Osteoblast (primary cell): ENCODE data around the gene FBLN7. TPM values are rescaled to one million over a fixed set of nuclear protein-coding genes. Genes with fewer than 3 reads are reported as not detected.
A peak's percentile ranks its signal among the peaks of the same experiment; 100 is the strongest.

Experiments used
- DNase-seq: peaks from one replicate; pipeline ENCODE4 v3.0.0; 2011; ENCODE audit warnings: low spot score, mixed read lengths; ENCODE audit not compliant: insufficient read length; ENCODE audit errors: missing footprints
- H2AFZ ChIP-seq: 2 replicates; pipeline ENCODE4 v1.6.0; 2011; ENCODE audit warnings: mild to moderate bottlenecking, low read length
- H3K27ac ChIP-seq: 2 replicates; pipeline ENCODE4 v1.5.1; 2011; ENCODE audit warnings: mild to moderate bottlenecking, low read depth, low read length, moderate library complexity
- H3K27me3 ChIP-seq: 2 replicates; pipeline ENCODE4 v1.6.0; 2012; ENCODE audit warnings: mild to moderate bottlenecking, control low read depth, inconsistent platforms, low read length, moderate library complexity; ENCODE audit not compliant: insufficient read depth
- H3K36me3 ChIP-seq: 2 replicates; pipeline ENCODE4 v1.5.1; 2011; ENCODE audit warnings: mild to moderate bottlenecking, low read length, control low read depth, moderate library complexity; ENCODE audit not compliant: insufficient read depth
- H3K4me1 ChIP-seq: 2 replicates; pipeline ENCODE4 v1.5.1; 2011; ENCODE audit warnings: mild to moderate bottlenecking, low read length, control low read depth, moderate library complexity; ENCODE audit not compliant: insufficient read depth
- H3K4me2 ChIP-seq: 2 replicates; pipeline ENCODE4 v1.6.0; 2011; ENCODE audit warnings: mild to moderate bottlenecking, low read length; ENCODE audit not compliant: insufficient read depth
- H3K4me3 ChIP-seq: fragments of 200-600 bp; sonication (generic); 3 replicates; pipeline ENCODE4 v1.5.1; 2012; ENCODE audit warnings: mild to moderate bottlenecking, low read length, inconsistent platforms; ENCODE audit not compliant: insufficient read depth
- H3K79me2 ChIP-seq: 2 replicates; pipeline ENCODE4 v1.6.0; 2012; ENCODE audit warnings: mild to moderate bottlenecking, low read length, control low read depth, inconsistent platforms; ENCODE audit not compliant: insufficient read depth
- H3K9me3 ChIP-seq: 2 replicates; pipeline ENCODE4 v1.5.1; 2011; ENCODE audit warnings: low read depth, low read length, control low read depth
- H4K20me1 ChIP-seq: 2 replicates; pipeline ENCODE4 v1.6.0; 2012; ENCODE audit warnings: mild to moderate bottlenecking, low read length, control low read depth; ENCODE audit not compliant: insufficient read depth
- CTCF ChIP-seq: IDR thresholded peaks from 2 replicates; pipeline ENCODE4 v1.5.1; 2011; ENCODE audit warnings: mild to moderate bottlenecking, low read depth, low read length, moderate library complexity; ENCODE audit errors: extremely low read depth
- total RNA-seq: library from RNA; depleted of rRNA; stranded (reverse); fragments of >200 nt; gene quantifications from 2 replicates; pipeline ENCODE4 v1.2.3, GENCODE V29; 2012

FBLN7 gene
- total RNA-seq, 1 donor: 5.8 TPM

- Histone ChIP-seq H4K20me1 (no peaks in the 10 kb centered on the region), H3K4me2 (no peak overlapping the region), H3K36me3 (no peaks in the 10 kb centered on the region), H3K9me3 (no peaks in the 10 kb centered on the region), H3K27ac (peak overlapping the region; percentile 98), H3K4me3 (no peak overlapping the region), H3K79me2 (peaks cover 3% of the 10 kb centered on the region), H3K4me1 (peaks cover 72% of the 10 kb centered on the region), H2AFZ (no peak overlapping the region), H3K27me3 (no peaks in the 10 kb centered on the region)
- DNase-seq: no peak
- TF ChIP-seq CTCF: no peak
Measured at GRCh38 chr2:112151701-112152440, 13.7 kb downstream of the FBLN7 start.

- H3K27ac ChIP-seq: peak overlapping the region; percentile 98
- H3K4me1 ChIP-seq: peaks cover 77% of the 10 kb centered on the region
Measured at GRCh38 chr2:112152476-112153178, 14.4 kb downstream of the FBLN7 start.

GRCh38 chr2:112153179-112153490, 14.9 kb downstream of the FBLN7 start:
- H2AFZ ChIP-seq: no peak overlapping the region
- H3K4me1 ChIP-seq: peaks cover 73% of the 10 kb centered on the region
- no peaks in the 10 kb centered on the region for H3K9me3 ChIP-seq
- H3K36me3 ChIP-seq: no peaks in the 10 kb centered on the region
- H3K79me2 ChIP-seq: peaks cover 3% of the 10 kb centered on the region
- no peaks in the 10 kb centered on the region for H4K20me1 ChIP-seq
- peak overlapping the region; percentile 98 for H3K27ac ChIP-seq
- TF ChIP-seq CTCF: no peak
- H3K27me3 ChIP-seq: no peaks in the 10 kb centered on the region
- DNase-seq: peak; percentile 95
- H3K4me2 ChIP-seq: peak overlapping the region; percentile 14
- H3K4me3 ChIP-seq: no peak overlapping the region

More at GRCh38 chr2:112152476-112153178, 14.4 kb downstream of the FBLN7 start:
- H3K27me3 ChIP-seq: no peaks in the 10 kb centered on the region
- TF ChIP-seq CTCF: no peak
- peaks cover 3% of the 10 kb centered on the region for H3K79me2 ChIP-seq
- H3K9me3 ChIP-seq: no peaks in the 10 kb centered on the region
- H4K20me1 ChIP-seq: no peaks in the 10 kb centered on the region
- H2AFZ ChIP-seq: no peak overlapping the region
- no peak overlapping the region for H3K4me3 ChIP-seq
- H3K36me3 ChIP-seq: no peaks in the 10 kb centered on the region
- no peak for DNase-seq
- H3K4me2 ChIP-seq: peak overlapping the region; percentile 14

GRCh38 chr2:112153501-112153900, 15.3 kb downstream of the FBLN7 start:
- no peak overlapping the region for H3K4me2 ChIP-seq
- H3K4me1 ChIP-seq: peaks cover 69% of the 10 kb centered on the region
- H3K4me3 ChIP-seq: no peak overlapping the region
- peak overlapping the region; percentile 98 for H3K27ac ChIP-seq
- no peaks in the 10 kb centered on the region for H3K9me3 ChIP-seq
- H3K36me3 ChIP-seq: no peaks in the 10 kb centered on the region
- H3K27me3 ChIP-seq: no peaks in the 10 kb centered on the region
- no peaks in the 10 kb centered on the region for H4K20me1 ChIP-seq
- no peak overlapping the region for H2AFZ ChIP-seq
- H3K79me2 ChIP-seq: peaks cover 3% of the 10 kb centered on the region
- no peak for DNase-seq
- no peak for TF ChIP-seq CTCF
